ENCODE results near the gene PPP2R3B.

- TF ChIP-seq CTCF (IDR thresholded peaks at IDR 0.05; ENCODE audit: borderline replicate concordance, extremely low read depth, low read length, poor library complexity, severe bottlenecking) = no peak
- no peak for TF ChIP-seq EZH2 (IDR thresholded peaks at IDR 0.05; ENCODE audit: borderline replicate concordance, low read depth, low read length, severe bottlenecking)
Observed at GRCh38 chrX:302975-303374, 83.7 kb downstream of the PPP2R3B start.

All from DND-41 (cell line).